Neural crest cell (in vitro differentiated cells): ENCODE results near the gene PTPN6. TPM values are rescaled to one million over a fixed set of nuclear protein-coding genes. Genes with fewer than 3 reads are reported as not detected.

Source experiments
- DNase-seq: peaks from one replicate; pipeline ENCODE4 v3.0.0; 2021; ENCODE audit warnings: low read depth, mixed read lengths, low spot score
- H3K27ac Mint-ChIP-seq: one replicate; pipeline ENCODE4 v1.8.0; 2021; ENCODE audit warnings: mild to moderate bottlenecking, mixed read lengths; ENCODE audit not compliant: unreplicated experiment
- H3K27me3 Mint-ChIP-seq: 2 replicates; pipeline ENCODE4 v1.8.0; 2021; ENCODE audit warnings: low read depth, mild to moderate bottlenecking, mixed read lengths
- H3K36me3 Mint-ChIP-seq: 2 replicates; pipeline ENCODE4 v1.8.0; 2021; ENCODE audit warnings: low read depth, mild to moderate bottlenecking, mixed read lengths
- H3K4me1 Mint-ChIP-seq: 2 replicates; pipeline ENCODE4 v1.8.0; 2021; ENCODE audit warnings: mixed read lengths
- H3K4me3 Mint-ChIP-seq: one replicate; pipeline ENCODE4 v1.8.0; 2021; ENCODE audit warnings: mild to moderate bottlenecking, mixed read lengths
- H3K9me3 Mint-ChIP-seq: 2 replicates; pipeline ENCODE4 v1.8.0; 2021; ENCODE audit warnings: mixed read lengths
- CTCF ChIP-seq: fragments of 200-600 bp; sonication (generic); conservative IDR thresholded peaks from 2 replicates; pipeline ENCODE4 v1.5.0; 2021; ENCODE audit warnings: antibody characterized with exemption, mild to moderate bottlenecking
- total RNA-seq: library from RNA; stranded (reverse); gene quantifications from 2 replicates; pipeline ENCODE4 v1.2.1, GENCODE V29; 2021

PTPN6 gene
- total RNA-seq, 1 donor from 2014 or later: 1.1 TPM

- Mint-ChIP-seq H3K4me1 (peaks cover 20% of the 10 kb centered on the region), H3K36me3 (peaks cover 7% of the 10 kb centered on the region), H3K9me3 (no peaks in the 10 kb centered on the region), H3K4me3 (peak overlapping the region; percentile 75), H3K27ac (peak overlapping the region; percentile 92), H3K27me3 (no peaks in the 10 kb centered on the region)
- TF ChIP-seq CTCF: no peak
- no peak for DNase-seq
These were observed 11.3 kb downstream of the PTPN6 start for GRCh38 chr12:6962285-6963015.

- TF ChIP-seq CTCF: no peak
- Mint-ChIP-seq H3K36me3 (peaks cover 7% of the 10 kb centered on the region), H3K27me3 (no peaks in the 10 kb centered on the region), H3K4me3 (no peak overlapping the region), H3K4me1 (peaks cover 20% of the 10 kb centered on the region), H3K9me3 (no peaks in the 10 kb centered on the region), H3K27ac (no peak overlapping the region)
- no peak for DNase-seq
These were observed 12.0 kb downstream of the PTPN6 start for GRCh38 chr12:6963016-6963731.

- H3K36me3 Mint-ChIP-seq: peaks cover 11% of the 10 kb centered on the region
- peak overlapping the region; percentile 61 for H3K4me3 Mint-ChIP-seq
- no peaks in the 10 kb centered on the region for H3K27me3 Mint-ChIP-seq
- no peaks in the 10 kb centered on the region for H3K9me3 Mint-ChIP-seq
- TF ChIP-seq CTCF: no peak
- H3K27ac Mint-ChIP-seq: peak overlapping the region; percentile 67
- DNase-seq: no peak
- H3K4me1 Mint-ChIP-seq: peaks cover 24% of the 10 kb centered on the region
These were observed 12.7 kb downstream of the PTPN6 start for GRCh38 chr12:6963791-6964413.

- H3K9me3 Mint-ChIP-seq: no peaks in the 10 kb centered on the region
- H3K4me1 Mint-ChIP-seq: peaks cover 30% of the 10 kb centered on the region
- TF ChIP-seq CTCF: no peak
- DNase-seq: no peak
- peaks cover 15% of the 10 kb centered on the region for H3K36me3 Mint-ChIP-seq
- no peaks in the 10 kb centered on the region for H3K27me3 Mint-ChIP-seq
- peak overlapping the region; percentile 87 for H3K4me3 Mint-ChIP-seq
- peak overlapping the region; percentile 43 for H3K27ac Mint-ChIP-seq
These were observed 13.5 kb downstream of the PTPN6 start for GRCh38 chr12:6964605-6965025.

- TF ChIP-seq CTCF: peak; percentile 99
- H3K27ac Mint-ChIP-seq: peak overlapping the region; percentile 43
- H3K4me1 Mint-ChIP-seq: peaks cover 33% of the 10 kb centered on the region
- H3K36me3 Mint-ChIP-seq: peaks cover 15% of the 10 kb centered on the region
- peak overlapping the region; percentile 87 for H3K4me3 Mint-ChIP-seq
- no peaks in the 10 kb centered on the region for H3K9me3 Mint-ChIP-seq
- H3K27me3 Mint-ChIP-seq: no peaks in the 10 kb centered on the region
- DNase-seq: peak; percentile 84
These were observed 14.0 kb downstream of the PTPN6 start for GRCh38 chr12:6965026-6965661.
